Embryonic facial prominence (tissue), 1 donor: ENCODE results near the gene MRPS18A.
"Not testable (repeated sequence)": the region's sequence is repeated elsewhere in the genome, so short reads cannot be mapped to it uniquely, and the experiment has no call there.

ENCODE experiments used
- DNase-seq: peaks from one replicate; pipeline ENCODE4 v3.0.0-alpha.2; 2016; ENCODE audit errors: extremely low spot score

MRPS18A gene

GRCh38 chr6:43671011-43671800 is 16.4 kb downstream of the MRPS18A start:
- no peak for DNase-seq

DNA sequence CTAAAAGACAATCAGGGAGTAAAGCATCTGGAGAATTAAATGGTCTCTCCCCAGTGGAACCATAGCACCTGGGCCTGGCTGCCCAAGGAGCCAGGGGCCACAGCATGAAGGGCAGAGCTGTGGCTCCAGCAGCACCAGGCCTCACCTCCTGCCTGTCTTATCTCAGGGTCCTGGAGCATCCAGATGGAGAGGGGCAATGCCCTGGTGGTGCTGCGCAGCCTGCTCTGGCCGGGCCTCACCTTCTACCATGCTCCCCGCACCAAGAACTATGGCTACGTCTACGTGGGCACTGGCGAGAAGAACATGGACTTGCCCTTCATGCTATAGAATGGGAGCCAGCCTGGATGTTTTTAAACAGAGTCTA is 17.0 kb downstream of the MRPS18A start:
- no peak for DNase-seq

- DNase-seq: no peak
Observed at GRCh38 chr6:43669922-43670622, 17.5 kb downstream of the MRPS18A start.

GRCh38 chr6:43669050-43669921 is 18.3 kb downstream of the MRPS18A start:
- DNase-seq: no peak

- DNase-seq: peak; percentile 45
Observed at GRCh38 chr6:43668151-43669028, 19.2 kb downstream of the MRPS18A start.

- peak; percentile 31 for DNase-seq
Observed at GRCh38 chr6:43667245-43668150, 20.1 kb downstream of the MRPS18A start.

DNA sequence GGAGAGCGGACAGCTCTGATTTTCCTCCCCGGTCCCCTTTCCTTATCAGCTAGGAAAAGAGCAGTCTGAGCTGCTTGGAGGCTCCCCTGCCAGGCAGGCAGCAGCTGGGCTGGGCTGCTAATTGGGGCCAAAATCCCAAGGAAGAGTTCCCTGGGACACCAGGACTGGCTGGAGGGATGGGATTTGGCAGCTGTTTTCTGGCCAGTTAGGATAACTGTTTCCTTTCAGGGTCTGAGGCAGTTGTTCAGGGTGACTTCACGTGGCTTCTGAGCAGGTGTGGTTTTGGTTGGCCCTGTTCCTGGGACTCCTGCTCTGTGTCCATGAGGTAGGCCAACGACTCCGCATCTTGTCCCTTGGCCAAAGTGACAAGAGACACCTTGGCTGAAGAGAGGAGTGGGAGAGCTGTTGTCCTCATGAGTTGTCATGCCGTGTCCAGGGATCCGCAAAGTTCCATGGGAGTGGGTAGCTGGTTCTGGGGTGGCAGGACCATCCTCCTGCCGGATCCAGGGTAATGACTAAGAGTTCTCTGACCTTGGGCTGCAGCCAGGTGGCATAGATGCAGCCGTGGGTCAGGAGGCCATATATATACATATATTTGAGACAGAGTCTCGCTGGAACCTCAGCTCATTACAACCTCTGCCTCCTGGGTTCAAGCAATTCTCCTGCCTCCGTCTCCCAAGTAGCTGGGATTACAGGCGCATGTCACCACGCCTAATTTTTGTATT is 21.2 kb downstream of the MRPS18A start:
- no peak for DNase-seq

- no peak for DNase-seq
Observed at GRCh38 chr6:43665376-43665775, 22.2 kb downstream of the MRPS18A start.

- not testable (repeated sequence) for DNase-seq
Observed at GRCh38 chr6:43662948-43663347, 24.6 kb downstream of the MRPS18A start.

- DNase-seq: no peak
Observed at GRCh38 chr6:43658161-43658560, 29.4 kb downstream of the MRPS18A start.

DNA sequence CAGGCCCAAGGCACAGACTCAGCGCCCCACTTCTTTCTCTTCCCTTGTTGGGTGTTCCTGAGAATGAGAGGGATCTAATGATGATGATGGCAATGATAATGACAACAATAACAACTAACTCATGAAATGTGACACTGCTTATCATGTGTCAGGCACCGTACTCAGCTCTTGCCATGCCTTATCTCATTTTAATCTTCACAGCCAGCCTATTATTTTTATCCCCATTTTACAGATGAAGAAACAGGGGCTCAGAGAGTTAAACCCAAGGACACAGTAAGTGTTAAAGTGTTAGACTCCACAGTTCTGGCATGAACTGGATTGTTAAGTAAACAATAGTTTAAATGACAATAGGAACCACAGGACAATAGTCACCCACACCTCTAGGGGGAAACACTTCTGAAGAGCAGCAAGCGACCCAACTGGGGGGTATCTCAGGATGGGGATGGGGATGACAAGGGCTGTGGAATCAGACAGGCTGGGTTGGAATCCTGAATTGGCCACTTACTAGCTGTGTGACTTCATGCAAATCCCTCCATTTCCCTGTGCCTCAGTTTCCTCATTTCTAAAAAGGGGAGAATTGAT is 30.3 kb downstream of the MRPS18A start:
- no peak for DNase-seq

DNA sequence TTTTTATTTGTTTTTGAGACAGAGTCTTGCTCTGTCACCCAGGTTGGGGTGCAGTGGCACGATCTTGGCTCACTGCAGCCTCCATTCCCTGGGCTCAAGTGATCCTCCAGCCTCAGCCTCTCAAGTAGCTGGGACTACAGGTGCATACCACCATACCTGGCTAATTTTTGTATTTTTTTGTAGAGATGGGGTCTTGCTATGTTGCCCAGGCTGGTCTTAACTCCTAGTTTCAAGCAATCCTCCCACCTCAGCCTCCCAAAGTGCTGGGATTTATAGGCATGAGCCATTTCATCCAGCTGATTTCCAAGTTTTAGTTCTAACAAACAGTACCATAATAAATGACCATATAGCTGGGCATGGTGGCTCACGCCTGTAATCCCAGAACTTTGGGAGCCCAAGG is 34.8 kb downstream of the MRPS18A start:
- not testable (repeated sequence) for DNase-seq

DNA sequence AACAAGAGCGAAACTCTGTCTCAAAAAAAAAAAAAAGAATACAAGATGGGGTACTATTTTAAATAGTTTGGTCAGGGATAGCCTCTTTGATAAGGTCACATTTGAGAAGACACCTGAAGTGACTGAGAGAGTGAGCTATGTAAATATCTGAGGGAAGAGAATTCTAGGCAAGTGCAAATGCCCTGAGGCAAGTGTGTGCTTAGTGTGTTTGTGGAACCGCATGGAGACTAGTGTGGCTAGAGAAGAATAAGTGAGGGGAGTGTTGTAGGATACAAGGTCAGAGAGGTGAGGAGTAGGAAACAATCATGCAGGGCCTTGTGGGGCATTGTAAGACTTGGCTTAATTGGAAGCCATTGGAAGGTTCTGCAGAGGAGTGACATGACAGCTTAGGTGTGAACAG is 39.3 kb downstream of the MRPS18A start:
- DNase-seq: no peak

DNA sequence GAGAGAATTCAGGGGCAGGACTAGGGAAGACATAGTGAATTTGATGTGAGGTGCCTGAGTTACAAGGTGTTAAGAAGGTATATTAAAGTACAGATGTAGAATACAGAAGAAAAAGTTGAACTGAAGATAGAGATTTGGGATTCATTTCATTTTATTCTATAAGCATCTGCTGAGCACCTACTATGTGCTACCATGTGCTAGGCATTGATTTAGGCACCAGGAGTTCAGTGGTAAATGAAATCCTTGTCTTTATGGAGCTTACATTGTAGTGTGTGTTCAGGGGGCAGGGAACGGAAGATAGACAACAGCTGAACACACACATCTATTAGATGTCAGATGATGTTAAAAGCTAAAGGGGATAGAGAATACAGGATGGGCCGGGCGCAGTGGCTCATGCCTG is 40.0 kb downstream of the MRPS18A start:
- DNase-seq: no peak

- no peak for DNase-seq
Observed at GRCh38 chr6:43645613-43645964, 42.0 kb downstream of the MRPS18A start.

DNA sequence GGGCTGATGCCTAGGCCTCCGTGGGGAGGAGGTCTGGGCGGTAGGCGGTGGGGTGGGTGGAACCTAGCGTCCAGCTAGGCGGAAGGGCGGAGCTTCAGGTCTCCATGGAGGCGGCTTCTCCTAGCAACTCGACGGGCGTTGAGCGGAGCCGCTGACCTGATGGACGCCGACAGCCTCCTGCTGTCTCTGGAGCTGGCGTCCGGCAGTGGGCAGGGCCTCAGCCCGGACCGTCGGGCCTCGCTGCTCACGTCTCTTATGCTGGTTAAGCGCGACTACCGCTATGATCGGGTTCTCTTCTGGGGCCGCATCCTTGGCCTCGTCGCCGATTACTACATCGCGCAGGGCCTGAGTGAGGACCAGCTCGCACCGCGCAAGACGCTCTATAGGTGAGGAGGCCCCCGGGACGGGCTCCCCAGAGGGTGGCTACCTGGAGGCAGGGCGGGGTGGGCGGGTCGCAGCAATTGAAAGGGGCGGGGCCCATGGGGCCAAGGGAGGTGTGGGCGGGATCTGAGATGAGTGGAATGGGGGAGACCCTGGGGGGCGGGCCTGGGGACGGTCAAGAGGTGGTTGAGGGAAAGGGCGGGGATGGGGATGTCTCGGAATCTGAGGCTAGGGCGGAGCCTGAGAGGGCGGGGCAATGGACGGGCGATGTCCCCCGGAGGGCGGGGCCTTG is 42.5 kb downstream of the MRPS18A start, which contains the start of gene RSPH9:
RSPH9 (plus strand) TSS at position 97 of the 673 bp plus-strand sequence; CDS start at position 160, 63 bp downstream.
- peak; percentile 52 for DNase-seq

DNA sequence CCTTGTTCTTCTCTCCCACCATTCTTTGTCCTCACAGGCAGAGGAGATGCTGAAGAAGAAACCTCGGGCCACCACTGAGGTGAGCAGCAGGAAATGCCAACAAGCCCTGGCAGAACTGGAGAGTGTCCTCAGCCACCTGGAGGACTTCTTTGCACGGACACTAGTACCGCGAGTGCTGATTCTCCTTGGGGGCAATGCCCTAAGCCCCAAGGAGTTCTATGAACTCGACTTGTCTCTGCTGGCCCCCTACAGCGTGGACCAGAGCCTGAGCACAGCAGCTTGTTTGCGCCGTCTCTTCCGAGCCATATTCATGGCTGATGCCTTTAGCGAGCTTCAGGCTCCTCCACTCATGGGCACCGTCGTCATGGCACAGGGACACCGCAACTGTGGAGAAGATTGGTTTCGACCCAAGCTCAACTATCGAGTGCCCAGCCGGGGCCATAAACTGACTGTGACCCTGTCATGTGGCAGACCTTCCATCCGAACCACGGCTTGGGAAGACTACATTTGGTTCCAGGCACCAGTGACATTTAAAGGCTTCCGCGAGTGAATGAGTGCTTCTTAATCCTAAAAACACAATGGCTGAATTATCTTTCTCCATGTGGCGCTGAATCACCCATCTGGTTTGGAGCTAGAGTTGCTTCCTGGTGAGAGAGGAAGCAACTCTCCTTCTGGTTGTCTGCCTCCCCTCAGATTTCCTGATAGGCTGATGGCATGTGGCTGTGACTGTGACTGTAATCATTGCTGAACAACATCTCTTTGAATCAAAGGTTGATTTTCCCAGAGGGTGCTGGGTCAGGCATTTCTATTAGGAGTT is 47.4 kb downstream of the MRPS18A start:
- no peak for DNase-seq

GRCh38 chr6:43636308-43636659 is 51.3 kb downstream of the MRPS18A start:
- DNase-seq: no peak
